ENCODE data around the gene CST6.

DNA sequence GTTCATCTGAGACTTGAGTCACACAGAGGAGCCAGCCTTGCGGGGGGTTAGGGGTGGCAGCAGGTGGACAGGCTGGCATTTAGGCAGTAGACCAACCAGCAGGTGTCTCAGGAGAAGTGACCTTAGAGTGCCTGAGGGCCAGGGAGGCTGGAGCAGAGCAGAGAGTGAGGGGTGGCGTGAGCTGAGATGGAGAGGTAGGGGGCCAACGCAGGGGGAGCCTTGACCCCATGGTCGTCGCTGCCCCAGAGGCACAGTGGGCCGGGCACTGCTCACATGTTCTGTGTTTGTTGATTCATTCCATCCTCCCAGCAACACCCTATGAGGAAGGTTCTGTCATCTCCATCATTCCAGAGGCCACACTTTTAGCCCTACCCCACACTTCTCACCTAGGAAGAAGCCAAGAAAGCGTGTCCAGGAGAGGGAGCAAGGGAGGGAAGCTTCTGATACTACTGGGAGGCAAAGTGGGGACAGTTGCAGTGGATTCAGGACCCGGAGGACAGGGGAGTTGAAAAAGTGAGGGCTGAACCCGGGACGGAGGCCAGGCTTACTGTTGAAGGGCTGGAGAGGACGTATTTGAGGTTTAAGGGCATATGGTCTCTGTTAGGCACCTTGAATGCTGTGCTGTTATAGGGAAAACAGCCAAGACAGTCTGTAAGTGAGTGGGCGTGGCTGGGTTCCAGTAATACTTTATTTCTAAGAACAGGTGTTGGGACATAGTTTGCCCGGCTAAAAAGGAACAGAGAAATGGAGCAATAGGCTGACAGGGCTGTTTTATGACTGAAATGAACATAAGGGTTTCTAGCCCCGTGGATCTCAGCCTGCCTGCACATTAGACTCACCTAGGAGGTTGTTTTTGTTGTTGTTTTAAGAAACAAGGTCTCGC is 43.0 kb upstream of the CST6 start:
- TF ChIP-seq, protein P1, sequence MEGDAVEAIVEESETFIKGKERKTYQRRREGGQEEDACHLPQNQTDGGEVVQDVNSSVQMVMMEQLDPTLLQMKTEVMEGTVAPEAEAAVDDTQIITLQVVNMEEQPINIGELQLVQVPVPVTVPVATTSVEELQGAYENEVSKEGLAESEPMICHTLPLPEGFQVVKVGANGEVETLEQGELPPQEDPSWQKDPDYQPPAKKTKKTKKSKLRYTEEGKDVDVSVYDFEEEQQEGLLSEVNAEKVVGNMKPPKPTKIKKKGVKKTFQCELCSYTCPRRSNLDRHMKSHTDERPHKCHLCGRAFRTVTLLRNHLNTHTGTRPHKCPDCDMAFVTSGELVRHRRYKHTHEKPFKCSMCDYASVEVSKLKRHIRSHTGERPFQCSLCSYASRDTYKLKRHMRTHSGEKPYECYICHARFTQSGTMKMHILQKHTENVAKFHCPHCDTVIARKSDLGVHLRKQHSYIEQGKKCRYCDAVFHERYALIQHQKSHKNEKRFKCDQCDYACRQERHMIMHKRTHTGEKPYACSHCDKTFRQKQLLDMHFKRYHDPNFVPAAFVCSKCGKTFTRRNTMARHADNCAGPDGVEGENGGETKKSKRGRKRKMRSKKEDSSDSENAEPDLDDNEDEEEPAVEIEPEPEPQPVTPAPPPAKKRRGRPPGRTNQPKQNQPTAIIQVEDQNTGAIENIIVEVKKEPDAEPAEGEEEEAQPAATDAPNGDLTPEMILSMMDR (IDR thresholded peaks at IDR 0.05 in 8 of 11, conservative IDR thresholded peaks at IDR 0.05 in 3 of 11): no peak
- TF ChIP-seq POLR2A (IDR thresholded peaks at IDR 0.05) (no peak), POLR2AphosphoS5 (IDR thresholded peaks at IDR 0.05) (peak in 1 of 3 donors; percentile 50)

Data from spleen (tissue), 7 donors.